GM21515 (cell line): ENCODE data around the gene EMID1.

Experiments used
- ATAC-seq: cut with Tn5 transposase; IDR thresholded peaks from one replicate; pipeline ENCODE4 v1.9.1; 2021; ENCODE audit not compliant: unreplicated experiment

EMID1 gene

GRCh38 chr22:29258407-29259252, 52.9 kb downstream of the EMID1 start:
- ATAC-seq, result no peak

DNA sequence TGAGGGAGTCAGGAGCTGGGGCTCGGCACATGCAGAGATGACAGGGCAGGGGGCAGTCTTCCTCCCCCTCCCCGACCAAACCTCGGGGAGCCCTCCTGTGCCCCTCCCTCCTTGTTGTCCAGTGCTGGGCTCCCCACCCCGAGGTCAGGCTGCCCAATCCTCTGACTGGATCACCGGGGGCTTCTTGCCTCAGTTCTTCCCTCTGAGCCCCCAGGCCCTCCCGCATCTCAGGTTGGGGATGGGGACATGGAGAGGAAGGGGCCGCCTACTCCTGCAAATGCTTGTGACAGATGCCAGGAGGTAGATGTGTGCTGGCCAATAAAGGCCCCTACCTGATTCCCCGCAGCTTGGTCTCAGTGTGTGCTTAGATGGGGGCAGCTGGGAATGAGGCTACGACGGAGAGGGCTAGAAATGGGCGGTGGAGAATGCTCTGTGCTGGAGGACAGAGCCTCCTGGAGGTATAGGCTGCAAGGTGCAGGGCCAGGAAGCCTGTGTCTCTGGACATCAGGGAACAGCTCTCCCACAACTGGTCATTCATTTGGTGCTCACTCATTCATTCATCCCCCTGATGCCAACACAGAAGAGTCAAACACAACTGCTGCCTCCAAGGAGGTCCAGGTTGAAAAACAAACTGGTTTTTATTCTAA, 53.7 kb downstream of the EMID1 start:
- no peak for ATAC-seq

- ATAC-seq, result no peak
Measured at GRCh38 chr22:29260031-29260560, 54.4 kb downstream of the EMID1 start.

GRCh38 chr22:29260601-29261315, 55.1 kb downstream of the EMID1 start:
- ATAC-seq, result no peak

DNA sequence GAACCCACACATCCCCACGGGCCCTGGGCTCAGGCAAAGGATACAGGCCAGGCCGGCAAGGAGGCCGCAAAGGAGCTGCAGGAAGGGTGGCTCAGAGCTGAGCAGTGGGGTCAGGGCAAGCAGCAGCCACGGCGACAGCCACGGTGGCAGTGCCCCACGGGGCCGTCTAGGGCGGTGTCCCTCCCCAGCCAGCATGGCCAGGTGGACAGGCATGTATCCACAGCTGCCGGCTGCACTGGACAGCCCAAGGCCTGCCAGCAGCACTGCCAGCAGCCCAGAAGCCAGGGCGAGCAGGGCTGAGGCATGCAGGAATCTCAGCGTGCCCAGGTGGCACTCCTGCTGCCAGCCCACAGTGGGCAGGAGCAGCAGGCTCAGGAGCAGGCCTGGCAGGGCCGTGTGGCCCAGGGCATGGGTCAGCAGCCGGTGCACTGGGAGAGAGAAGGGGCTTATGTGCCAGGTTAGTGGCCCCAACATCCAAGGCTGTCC, 58.1 kb downstream of the EMID1 start:
- ATAC-seq, result no peak

DNA sequence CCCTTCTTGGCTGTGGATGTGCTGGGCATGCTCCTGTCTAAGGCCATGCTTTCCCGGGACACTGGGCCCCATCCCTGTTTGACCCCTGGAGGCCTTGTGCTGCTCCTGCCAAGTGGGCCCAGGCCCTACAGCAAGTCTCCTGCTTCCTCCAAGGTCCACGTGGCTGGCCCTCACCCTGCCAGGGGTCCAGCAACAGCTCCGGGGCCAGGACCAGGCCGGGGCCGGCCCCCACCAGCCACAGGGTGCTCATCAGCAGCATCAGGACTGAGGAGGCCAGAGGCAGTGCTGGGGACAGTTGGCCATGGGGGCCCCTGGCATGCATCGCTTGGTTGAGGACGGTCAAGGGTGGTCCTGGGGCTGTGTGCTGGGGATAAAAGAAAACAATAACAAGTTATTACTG, 59.6 kb downstream of the EMID1 start:
- ATAC-seq, result no peak

- no peak for ATAC-seq
Measured at GRCh38 chr22:29265929-29266328, 60.2 kb downstream of the EMID1 start.

DNA sequence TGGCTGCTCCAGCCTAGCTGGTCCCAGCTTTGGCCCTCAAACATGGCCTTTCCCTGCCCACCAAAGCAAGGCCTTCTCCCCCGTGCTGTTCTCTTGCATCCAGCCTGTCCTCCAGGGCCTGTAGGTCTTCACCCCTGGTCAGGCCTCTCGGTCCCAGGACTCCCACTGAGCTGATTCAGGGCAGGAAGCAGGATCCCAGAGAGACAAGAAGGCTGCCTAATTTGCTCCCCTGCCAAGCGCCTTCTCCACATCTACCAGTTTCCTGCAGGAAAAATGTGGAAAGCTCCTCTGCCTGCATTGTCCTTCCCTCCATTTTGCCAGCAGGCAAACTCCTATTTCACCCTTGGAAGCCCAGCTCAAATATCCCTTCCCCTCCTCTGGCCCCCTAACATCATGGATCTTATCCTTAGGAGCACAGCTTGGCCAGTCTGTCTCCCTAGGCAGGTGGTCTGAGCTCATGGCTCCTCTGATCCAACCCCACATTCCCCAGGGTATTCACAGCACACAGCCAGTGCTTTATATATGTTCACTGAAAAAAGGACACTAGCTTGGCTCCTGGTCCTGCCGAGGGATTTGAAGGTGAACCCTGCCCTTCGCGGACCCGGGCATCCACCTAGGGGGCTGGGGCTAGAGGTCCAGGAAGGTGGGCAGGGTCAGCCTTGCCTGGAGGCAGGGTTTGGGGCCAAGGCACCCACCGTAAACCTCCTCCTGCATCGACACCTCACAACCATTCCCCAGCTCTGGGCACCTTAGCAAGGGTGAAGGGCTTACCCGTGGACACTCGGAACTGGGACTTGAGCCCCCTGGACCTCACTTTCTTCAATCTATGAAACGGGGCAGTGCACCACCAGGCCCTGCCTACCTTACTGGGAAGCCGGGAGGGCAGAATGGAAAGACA, 61.1 kb downstream of the EMID1 start:
- ATAC-seq, result no peak

DNA sequence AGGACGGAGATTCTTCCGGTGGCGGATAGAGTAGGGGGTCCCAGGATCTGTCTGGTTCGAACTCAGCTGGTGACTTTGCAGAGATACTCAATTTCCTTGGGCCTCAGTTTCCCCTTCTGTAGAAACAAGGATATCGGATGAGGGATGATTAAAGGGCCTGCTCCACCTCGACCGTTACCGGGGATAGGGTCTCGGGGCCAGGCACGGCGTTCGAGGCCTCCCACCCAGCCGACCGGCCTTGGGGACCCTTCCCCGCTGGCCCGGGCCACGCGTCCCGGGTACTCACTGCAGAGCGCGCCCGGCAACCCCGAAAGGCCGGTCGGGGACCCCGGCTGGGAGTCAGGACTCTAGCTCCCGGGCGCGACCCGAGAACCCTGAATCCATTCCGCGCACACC, 61.8 kb downstream of the EMID1 start:
- ATAC-seq, result no peak

GRCh38 chr22:29267858-29268510, 62.3 kb downstream of the EMID1 start, which contains the start of the genes EWSR1 and RHBDD3:
EWSR1 (plus strand) TSS chr22:29268268; CDS start chr22:29268337, 69 bp downstream.
RHBDD3 (minus strand) TSS chr22:29267981; CDS start chr22:29265626, 2,355 bp downstream.
- ATAC-seq, result peak; percentile 84

DNA sequence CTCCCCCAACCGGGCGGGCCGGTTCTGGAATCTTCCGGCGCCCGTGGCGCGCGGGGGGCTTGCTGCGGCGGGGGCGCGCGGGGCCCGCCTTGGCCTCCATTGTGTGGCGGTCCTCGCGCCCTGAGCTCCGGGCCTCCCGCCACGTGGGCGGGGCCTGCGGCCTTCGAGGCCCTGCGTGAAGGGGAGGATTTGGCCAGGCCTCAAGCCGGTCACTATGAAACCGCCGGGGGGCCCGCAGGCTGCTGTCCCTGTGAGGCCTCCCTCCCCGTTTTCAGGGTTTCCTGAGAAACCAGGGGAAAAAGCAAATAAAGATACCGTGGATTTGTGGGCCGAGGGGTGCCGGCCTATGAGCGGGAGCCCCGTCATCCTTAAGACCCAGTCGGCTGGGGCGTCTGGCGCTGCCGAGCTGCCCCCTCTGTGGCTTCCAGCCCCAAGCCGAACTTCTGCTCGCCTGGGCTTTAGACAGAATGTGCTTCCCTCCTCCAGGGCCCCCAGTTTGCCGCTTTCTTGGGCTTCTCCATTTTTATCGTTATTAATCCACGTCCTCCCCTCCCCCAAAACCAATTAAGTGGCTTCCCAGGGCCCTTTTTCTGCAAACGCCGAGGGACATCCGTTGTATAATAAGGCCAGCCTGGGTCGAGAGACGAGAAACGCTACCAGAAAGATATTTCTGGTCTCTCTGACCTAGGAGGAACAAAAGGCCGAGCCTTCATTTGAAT, 63.0 kb downstream of the EMID1 start:
- ATAC-seq, result peak; percentile 19

GRCh38 chr22:29269230-29269604, 63.5 kb downstream of the EMID1 start:
- no peak for ATAC-seq

GRCh38 chr22:29269731-29270474, 64.2 kb downstream of the EMID1 start:
- ATAC-seq, result no peak

- no peak for ATAC-seq
Measured at GRCh38 chr22:29270475-29271271, 65.0 kb downstream of the EMID1 start.

DNA sequence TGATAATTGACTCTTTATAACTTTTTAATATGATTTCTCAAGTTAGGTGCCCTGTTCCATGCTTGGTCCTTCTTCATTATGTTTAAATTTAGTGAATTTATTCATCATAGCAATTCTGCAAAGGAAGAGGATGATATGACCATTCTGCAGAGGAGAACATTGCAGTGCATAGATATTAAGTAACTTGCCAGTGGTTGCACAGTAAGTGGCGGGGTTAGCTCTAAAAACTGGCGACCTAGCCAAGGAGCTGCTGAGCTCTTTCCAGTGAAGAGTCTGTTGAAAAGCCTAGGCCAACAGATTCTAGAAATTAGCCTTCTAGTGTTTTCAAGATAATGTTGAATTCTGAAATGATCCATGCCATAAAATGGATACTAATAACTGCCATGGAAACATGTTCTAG, 66.9 kb downstream of the EMID1 start:
- no peak for ATAC-seq

- no peak for ATAC-seq
Measured at GRCh38 chr22:29275167-29275566, 69.5 kb downstream of the EMID1 start.

GRCh38 chr22:29275819-29276565, 70.3 kb downstream of the EMID1 start:
- no peak for ATAC-seq
